HepG2 (cell line): ENCODE data around the gene PHKA1. TPM values are rescaled to one million over a fixed set of nuclear protein-coding genes. Genes with fewer than 3 reads are reported as not detected.

Experiments
- ATAC-seq: fragments of 200-7000 bp; cut with Tn5 transposase; 3 replicates; pipeline ENCODE4 v1.9.1; 2020; ENCODE audit warnings: mild to moderate bottlenecking, moderate library complexity
- BruUV-seq: library from RNA; stranded (reverse); fragments of 400-500 nt; replicated peaks from 2 replicates; lab custom pipeline; 2021; lab: Mats Ljungman, UMichigan
- CTCF ChIA-PET: fragments of 300-600 bp; formaldehyde crosslinking; extraction: SDS; loops from one replicate; lab custom pipeline; 2021; ENCODE audit warnings: low total read pairs, inconsistent platforms, low intra/inter-chr PET ratio; lab: Yijun Ruan, JAX
- POLR2A ChIA-PET: fragments of 350-600 bp; sonication (Branson Sonifier 250); formaldehyde crosslinking; loops from one replicate; lab custom pipeline; 2020; ENCODE audit warnings: antibody characterized with exemption, inconsistent platforms; lab: Yijun Ruan, JAX
- DNase-seq: peaks from one replicate; pipeline ENCODE4 v3.0.0-alpha.2; 2015; ENCODE audit warnings: low spot score
- FAIRE-seq: peaks from 3 replicates; lab custom pipeline; 2011; peaks lifted over from hg19 to GRCh38; lab: Jason Lieb, UNC
- H2AFZ ChIP-seq: one replicate; pipeline ENCODE4 v1.6.1; 2011; ENCODE audit warnings: low read length, inconsistent platforms
- H3K27ac ChIP-seq: fragments of 300-600 bp; 3 replicates; pipeline ENCODE4 v1.8.0; 2011; ENCODE audit warnings: mixed run types, mild to moderate bottlenecking, mixed read lengths, low read length, inconsistent platforms; ENCODE audit not compliant: insufficient read depth; ENCODE audit errors: extremely low read length
- H3K27me3 ChIP-seq, 2 experiments: fragments of 200-600 bp in 1 of 2; 2 replicates in 1 of 2; 3 replicates in 1 of 2; pipeline versions ENCODE4 v1.6.0 to v1.8.0; 2011; ENCODE audit warnings: low read length in 2 of 2, mild to moderate bottlenecking in 2 of 2, moderate library complexity in 2 of 2, inconsistent platforms in 1 of 2; ENCODE audit not compliant: insufficient read depth in 2 of 2, control insufficient read depth in 1 of 2
- H3K36me3 ChIP-seq, 2 experiments: fragments of 200-600 bp in 1 of 2; replicated peaks in 1 of 2; 2 replicates in 1 of 2; 3 replicates in 1 of 2; pipeline versions ENCODE4 v1.5.1 to v1.8.0; 2011; ENCODE audit warnings: low read length in 2 of 2, inconsistent platforms in 1 of 2; ENCODE audit not compliant: insufficient read depth in 2 of 2, control insufficient read depth in 1 of 2
- H3K4me1 ChIP-seq: 2 replicates; pipeline ENCODE4 v1.5.1; 2012; ENCODE audit warnings: low read length, inconsistent platforms; ENCODE audit not compliant: insufficient read depth
- H3K4me2 ChIP-seq: 2 replicates; pipeline ENCODE4 v1.6.0; 2011; ENCODE audit warnings: low read depth, low read length, inconsistent platforms
- H3K4me3 ChIP-seq, 3 experiments: fragments of 200-600 bp in 1 of 3; sonication (generic), shearing (Covaris generic) in 1 of 3; replicated peaks in 1 of 3; 2 replicates each; pipeline ENCODE4 v1.5.1; 2011 to 2016; ENCODE audit warnings: low read length in 3 of 3, inconsistent platforms in 2 of 3, low read depth in 2 of 3, mild to moderate bottlenecking in 2 of 3, control low read depth in 1 of 3, mixed read lengths in 1 of 3; ENCODE audit not compliant: insufficient read depth in 1 of 3
- H3K79me2 ChIP-seq: one replicate; pipeline ENCODE4 v1.6.1; 2011; ENCODE audit warnings: low read length, inconsistent platforms; ENCODE audit not compliant: insufficient read depth
- H3K9ac ChIP-seq: 2 replicates; pipeline ENCODE4 v1.6.0; 2011; ENCODE audit warnings: mild to moderate bottlenecking, low read depth, low read length, inconsistent platforms; ENCODE audit not compliant: insufficient read depth
- H3K9me3 ChIP-seq: 2 replicates; pipeline ENCODE4 v1.5.1; 2012; ENCODE audit warnings: mild to moderate bottlenecking, low read length
- H4K20me1 ChIP-seq: 2 replicates; pipeline ENCODE4 v1.6.0; 2011; ENCODE audit warnings: inconsistent platforms, mild to moderate bottlenecking, low read length, moderate library complexity; ENCODE audit not compliant: insufficient read depth
- EEA1 ChIP-seq: sonication (generic); formaldehyde crosslinking; IDR thresholded peaks from 2 replicates; pipeline ENCODE4 v1.5.1; 2020; ENCODE audit warnings: mild to moderate bottlenecking, missing genetic modification reagents, borderline replicate concordance
- ELF3 ChIP-seq: IDR thresholded peaks from 2 replicates; pipeline ENCODE4 v1.6.1; 2016; ENCODE audit warnings: missing genetic modification reagents, missing compliant biosample characterization
- PCBP1 ChIP-seq: fragments of 200-400 bp; formaldehyde crosslinking; IDR thresholded peaks from 2 replicates; pipeline ENCODE4 v1.6.1; 2017; ENCODE audit warnings: mild to moderate bottlenecking, low read depth, low read length, borderline replicate concordance
- SATB2 ChIP-seq: sonication (generic); formaldehyde crosslinking; IDR thresholded peaks from 2 replicates; pipeline ENCODE4 v1.5.0; 2020; ENCODE audit warnings: missing genetic modification reagents
- SNRNP70 ChIP-seq: fragments of 200-400 bp; formaldehyde crosslinking; IDR thresholded peaks from 2 replicates; pipeline ENCODE4 v1.6.1; 2017; ENCODE audit warnings: mild to moderate bottlenecking, low read depth, low read length, moderate library complexity
- YEATS4 ChIP-seq: sonication (generic); formaldehyde crosslinking; IDR thresholded peaks from 2 replicates; pipeline ENCODE4 v1.4.0; 2020; ENCODE audit warnings: missing genetic modification reagents, borderline replicate concordance
- ZNF432 ChIP-seq: sonication (generic); formaldehyde crosslinking; IDR thresholded peaks from 2 replicates; pipeline ENCODE4 v1.5.0; 2020; ENCODE audit warnings: missing genetic modification reagents, mild to moderate bottlenecking, borderline replicate concordance
- ZNF530 ChIP-seq: sonication (generic); formaldehyde crosslinking; IDR thresholded peaks from 2 replicates; pipeline ENCODE4 v1.5.0; 2020; ENCODE audit warnings: low read depth, mild to moderate bottlenecking, missing genetic modification reagents
- ZSCAN9 ChIP-seq: IDR thresholded peaks from 2 replicates; pipeline ENCODE4 v1.6.1; 2016; ENCODE audit warnings: borderline replicate concordance
- in situ Hi-C: cut with HindIII; loops from 2 replicates; pipeline ENCODE4 v1.10.0; 2017; ENCODE audit warnings: low pct_unique_long_range_greater_than_20kb; ENCODE audit not compliant: extremely low pct_ligation_motif_present
- intact Hi-C: fragments of 100-400 bp; cut with micrococcal nuclease; formaldehyde crosslinking; loops from one replicate; pipeline ENCODE4 v1.10.0; 2022; ENCODE audit not compliant: unreplicated experiment
- polyA plus RNA-seq, 8 experiments: library from polyadenylated mRNA; depleted of rRNA in 3 of 8; stranded (reverse) in 7 of 8; unstranded in 1 of 8; fragments of >200 nt; fragmentation: Illumina TruSeq in 4 of 8; extraction: Trizol in 4 of 8; gene quantifications; 2 replicates each; pipeline versions ENCODE4 v1.2.1 to v1.2.3, GENCODE V29; 2011 to 2016; ENCODE audit warnings: low read depth in 4 of 8, missing spikeins in 1 of 8, mixed read lengths in 1 of 8; ENCODE audit not compliant: insufficient read depth in 1 of 8
- total RNA-seq, 5 experiments: library from RNA; depleted of rRNA; stranded (reverse); fragments of >200 nt; fragmentation: Illumina TruSeq; extraction: Trizol; gene quantifications; 2 replicates each; pipeline ENCODE4 v1.2.3, GENCODE V29; 2016; ENCODE audit warnings: low read depth in 1 of 5
- TF ChIP-seq, protein P1 (sequence below): sonication (generic); formaldehyde crosslinking; IDR thresholded peaks from 2 replicates; pipeline ENCODE4 v1.9.0; 2022; ENCODE audit warnings: missing genetic modification reagents, mild to moderate bottlenecking, borderline replicate concordance
- TF ChIP-seq, protein P2 (sequence below): sonication (generic); formaldehyde crosslinking; IDR thresholded peaks from 2 replicates; pipeline ENCODE4 v1.4.0; 2020; ENCODE audit warnings: mild to moderate bottlenecking, missing genetic modification reagents
- TF ChIP-seq, protein P3 (sequence below): sonication (generic); formaldehyde crosslinking; IDR thresholded peaks from 2 replicates; pipeline ENCODE4 v1.8.0; 2022; ENCODE audit warnings: mild to moderate bottlenecking, missing genetic modification reagents
- TF ChIP-seq, protein P4 (sequence below): sonication (generic); formaldehyde crosslinking; IDR thresholded peaks from 2 replicates; pipeline ENCODE4 v1.4.0; 2020; ENCODE audit warnings: missing genetic modification reagents, low read depth, mild to moderate bottlenecking, borderline replicate concordance
- TF ChIP-seq, protein P5 (sequence below): sonication (generic); formaldehyde crosslinking; IDR thresholded peaks from 2 replicates; pipeline ENCODE4 v1.4.0; 2020; ENCODE audit warnings: low read depth, missing genetic modification reagents
- TF ChIP-seq, protein P6 (sequence below): sonication (generic); formaldehyde crosslinking; IDR thresholded peaks from 2 replicates; pipeline ENCODE4 v1.4.0; 2020; ENCODE audit warnings: missing genetic modification reagents, mild to moderate bottlenecking, borderline replicate concordance

PHKA1 gene
- total and polyA plus RNA-seq, 2 of the 13 experiments (the other 11 are each of a cell fraction or from before 2014, with no cell fraction given): 5.4 to 6.6 TPM

DNA sequence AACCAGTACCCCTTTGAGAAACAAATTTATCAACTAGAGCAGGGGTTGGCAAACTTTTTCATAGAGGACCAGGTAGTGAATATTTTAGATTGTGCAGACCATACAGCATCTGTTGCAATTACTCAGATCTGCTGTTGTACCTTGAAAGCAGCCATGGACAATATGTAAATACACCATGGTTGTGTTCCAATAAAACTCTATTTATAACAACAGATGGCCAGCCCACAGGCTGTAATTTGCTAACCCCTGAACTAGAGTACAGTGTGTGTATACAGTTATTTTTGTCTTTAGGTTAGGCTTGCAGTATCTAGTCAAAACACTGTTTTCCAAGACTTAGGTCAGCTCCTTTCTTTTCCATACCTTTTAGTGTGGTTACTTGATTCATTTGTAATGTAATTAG lies 54.4 kb downstream of the PHKA1 start:
- no peaks in the 10 kb centered on the region for H3K27me3 ChIP-seq
- FAIRE-seq (no peak), DNase-seq (no peak), ATAC-seq (no peak)
- H3K4me2 ChIP-seq: no peak overlapping the region
- BruUV-seq: no TSS peak
- in situ Hi-C loops (no loop called here), intact Hi-C loops (no loop called here)
- no peaks in the 10 kb centered on the region for H3K4me1 ChIP-seq
- H3K27ac ChIP-seq: no peak overlapping the region
- no peak overlapping the region for H3K4me3 ChIP-seq
- H4K20me1 ChIP-seq: no peaks in the 10 kb centered on the region
- H3K9me3 ChIP-seq: no peaks in the 10 kb centered on the region
- POLR2A ChIA-PET: no interaction called here
- CTCF ChIA-PET: no interaction called here
- no peaks in the 10 kb centered on the region for H3K36me3 ChIP-seq
- H3K9ac ChIP-seq: no peak overlapping the region
- H2AFZ ChIP-seq: no peak overlapping the region
- no peaks in the 10 kb centered on the region for H3K79me2 ChIP-seq
- TF ChIP-seq SATB2 (CRISPR knock-in tag) (no peak), EEA1 (CRISPR knock-in tag) (no peak), YEATS4 (no peak), ZNF432 (no peak), ELF3 (CRISPR knock-in tag) (no peak), SNRNP70 (no peak), PCBP1 (no peak), ZNF530 (CRISPR knock-in tag) (no peak), ZSCAN9 (CRISPR knock-in tag) (no peak)
- TF ChIP-seq, protein P1, sequence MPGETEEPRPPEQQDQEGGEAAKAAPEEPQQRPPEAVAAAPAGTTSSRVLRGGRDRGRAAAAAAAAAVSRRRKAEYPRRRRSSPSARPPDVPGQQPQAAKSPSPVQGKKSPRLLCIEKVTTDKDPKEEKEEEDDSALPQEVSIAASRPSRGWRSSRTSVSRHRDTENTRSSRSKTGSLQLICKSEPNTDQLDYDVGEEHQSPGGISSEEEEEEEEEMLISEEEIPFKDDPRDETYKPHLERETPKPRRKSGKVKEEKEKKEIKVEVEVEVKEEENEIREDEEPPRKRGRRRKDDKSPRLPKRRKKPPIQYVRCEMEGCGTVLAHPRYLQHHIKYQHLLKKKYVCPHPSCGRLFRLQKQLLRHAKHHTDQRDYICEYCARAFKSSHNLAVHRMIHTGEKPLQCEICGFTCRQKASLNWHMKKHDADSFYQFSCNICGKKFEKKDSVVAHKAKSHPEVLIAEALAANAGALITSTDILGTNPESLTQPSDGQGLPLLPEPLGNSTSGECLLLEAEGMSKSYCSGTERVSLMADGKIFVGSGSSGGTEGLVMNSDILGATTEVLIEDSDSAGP (CRISPR knock-in tag): no peak
- TF ChIP-seq, protein P2, sequence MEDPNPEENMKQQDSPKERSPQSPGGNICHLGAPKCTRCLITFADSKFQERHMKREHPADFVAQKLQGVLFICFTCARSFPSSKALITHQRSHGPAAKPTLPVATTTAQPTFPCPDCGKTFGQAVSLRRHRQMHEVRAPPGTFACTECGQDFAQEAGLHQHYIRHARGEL (CRISPR knock-in tag): no peak
- TF ChIP-seq, protein P3, sequence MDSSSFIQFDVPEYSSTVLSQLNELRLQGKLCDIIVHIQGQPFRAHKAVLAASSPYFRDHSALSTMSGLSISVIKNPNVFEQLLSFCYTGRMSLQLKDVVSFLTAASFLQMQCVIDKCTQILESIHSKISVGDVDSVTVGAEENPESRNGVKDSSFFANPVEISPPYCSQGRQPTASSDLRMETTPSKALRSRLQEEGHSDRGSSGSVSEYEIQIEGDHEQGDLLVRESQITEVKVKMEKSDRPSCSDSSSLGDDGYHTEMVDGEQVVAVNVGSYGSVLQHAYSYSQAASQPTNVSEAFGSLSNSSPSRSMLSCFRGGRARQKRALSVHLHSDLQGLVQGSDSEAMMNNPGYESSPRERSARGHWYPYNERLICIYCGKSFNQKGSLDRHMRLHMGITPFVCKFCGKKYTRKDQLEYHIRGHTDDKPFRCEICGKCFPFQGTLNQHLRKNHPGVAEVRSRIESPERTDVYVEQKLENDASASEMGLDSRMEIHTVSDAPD (CRISPR knock-in tag): no peak
- TF ChIP-seq, protein P4, sequence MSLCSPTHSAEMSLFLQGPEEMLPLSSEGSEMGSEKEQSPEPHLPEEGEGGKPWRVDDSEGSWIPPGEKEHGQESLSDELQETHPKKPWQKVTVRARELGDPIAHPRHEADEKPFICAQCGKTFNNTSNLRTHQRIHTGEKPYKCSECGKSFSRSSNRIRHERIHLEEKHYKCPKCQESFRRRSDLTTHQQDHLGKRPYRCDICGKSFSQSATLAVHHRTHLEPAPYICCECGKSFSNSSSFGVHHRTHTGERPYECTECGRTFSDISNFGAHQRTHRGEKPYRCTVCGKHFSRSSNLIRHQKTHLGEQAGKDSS (CRISPR knock-in tag): no peak
- TF ChIP-seq, protein P5, sequence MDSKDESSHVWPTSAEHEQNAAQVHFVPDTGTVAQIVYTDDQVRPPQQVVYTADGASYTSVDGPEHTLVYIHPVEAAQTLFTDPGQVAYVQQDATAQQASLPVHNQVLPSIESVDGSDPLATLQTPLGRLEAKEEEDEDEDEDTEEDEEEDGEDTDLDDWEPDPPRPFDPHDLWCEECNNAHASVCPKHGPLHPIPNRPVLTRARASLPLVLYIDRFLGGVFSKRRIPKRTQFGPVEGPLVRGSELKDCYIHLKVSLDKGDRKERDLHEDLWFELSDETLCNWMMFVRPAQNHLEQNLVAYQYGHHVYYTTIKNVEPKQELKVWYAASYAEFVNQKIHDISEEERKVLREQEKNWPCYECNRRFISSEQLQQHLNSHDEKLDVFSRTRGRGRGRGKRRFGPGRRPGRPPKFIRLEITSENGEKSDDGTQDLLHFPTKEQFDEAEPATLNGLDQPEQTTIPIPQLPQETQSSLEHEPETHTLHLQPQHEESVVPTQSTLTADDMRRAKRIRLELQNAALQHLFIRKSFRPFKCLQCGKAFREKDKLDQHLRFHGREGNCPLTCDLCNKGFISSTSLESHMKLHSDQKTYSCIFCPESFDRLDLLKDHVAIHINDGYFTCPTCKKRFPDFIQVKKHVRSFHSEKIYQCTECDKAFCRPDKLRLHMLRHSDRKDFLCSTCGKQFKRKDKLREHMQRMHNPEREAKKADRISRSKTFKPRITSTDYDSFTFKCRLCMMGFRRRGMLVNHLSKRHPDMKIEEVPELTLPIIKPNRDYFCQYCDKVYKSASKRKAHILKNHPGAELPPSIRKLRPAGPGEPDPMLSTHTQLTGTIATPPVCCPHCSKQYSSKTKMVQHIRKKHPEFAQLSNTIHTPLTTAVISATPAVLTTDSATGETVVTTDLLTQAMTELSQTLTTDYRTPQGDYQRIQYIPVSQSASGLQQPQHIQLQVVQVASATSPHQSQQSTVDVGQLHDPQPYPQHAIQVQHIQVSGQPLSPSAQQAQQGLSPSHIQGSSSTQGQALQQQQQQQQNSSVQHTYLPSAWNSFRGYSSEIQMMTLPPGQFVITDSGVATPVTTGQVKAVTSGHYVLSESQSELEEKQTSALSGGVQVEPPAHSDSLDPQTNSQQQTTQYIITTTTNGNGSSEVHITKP (CRISPR knock-in tag): no peak
- TF ChIP-seq, protein P6, sequence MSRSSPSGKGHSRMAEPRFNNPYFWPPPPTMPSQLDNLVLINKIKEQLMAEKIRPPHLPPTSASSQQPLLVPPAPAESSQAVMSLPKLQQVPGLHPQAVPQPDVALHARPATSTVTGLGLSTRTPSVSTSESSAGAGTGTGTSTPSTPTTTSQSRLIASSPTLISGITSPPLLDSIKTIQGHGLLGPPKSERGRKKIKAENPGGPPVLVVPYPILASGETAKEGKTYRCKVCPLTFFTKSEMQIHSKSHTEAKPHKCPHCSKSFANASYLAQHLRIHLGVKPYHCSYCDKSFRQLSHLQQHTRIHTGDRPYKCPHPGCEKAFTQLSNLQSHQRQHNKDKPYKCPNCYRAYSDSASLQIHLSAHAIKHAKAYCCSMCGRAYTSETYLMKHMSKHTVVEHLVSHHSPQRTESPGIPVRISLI: no peak
